ENCODE measurements around the gene TMTC3. TPM values are rescaled to one million over a fixed set of nuclear protein-coding genes. Genes with fewer than 3 reads are reported as not detected.

Gene TMTC3
- total and polyA plus RNA-seq, 2 of the 8 experiments (the other 6 are each of a cell fraction or from before 2014, with no cell fraction given): 7.0 to 45.1 TPM

- H2BK20ac ChIP-seq (ENCODE audit: low read length): no peak overlapping the region
- no peaks in the 10 kb centered on the region for H3K79me1 ChIP-seq (ENCODE audit: low read depth, low read length)
- H3K27me3 ChIP-seq (replicated peaks in 1 of 4; ENCODE audit: control insufficient read depth in 3 of 4, extremely low read depth in 1 of 4, insufficient read depth in 3 of 4, low read length in 3 of 4): no peaks in the 10 kb centered on the region
- DNase-seq (ENCODE audit: low read depth in 1 of 2, low spot score in 2 of 2): no peak
- no peak overlapping the region for H3K18ac ChIP-seq (ENCODE audit: extremely low read depth, low read length)
- no peaks in the 10 kb centered on the region for H3K79me2 ChIP-seq (ENCODE audit: control insufficient read depth in 1 of 2, insufficient read depth in 2 of 2, low read length in 2 of 2)
- no peak overlapping the region for H3K27ac ChIP-seq (ENCODE audit: low read depth, low read length)
- no peak overlapping the region for H2AK5ac ChIP-seq (ENCODE audit: low read depth, low read length)
- H2BK12ac ChIP-seq (ENCODE audit: low read depth, low read length): no peak overlapping the region
- no peaks in the 10 kb centered on the region for H3K23me2 ChIP-seq (ENCODE audit: low read depth, low read length)
- H4K8ac ChIP-seq (ENCODE audit: extremely low read depth, insufficient read depth, low read length): no peak overlapping the region
- no peak overlapping the region for H2BK15ac ChIP-seq (ENCODE audit: low read length)
- WGBS, 2 experiments (ENCODE audit: extremely low coverage in 1 of 2, insufficient coverage in 1 of 2, insufficient read length in 1 of 2, insufficient replicate concordance in 2 of 2, low coverage in 1 of 2, low lambda C conversion rate in 2 of 2, missing lambda C conversion rate in 1 of 2): 98% methylated on average over 3 of the region's 3 CpGs; no CpG with 5 or more reads in 1 of the 2 experiments
- H3K4ac ChIP-seq (replicated peaks; ENCODE audit: insufficient read length, low read depth, low read length): no peak overlapping the region
- H2BK120ac ChIP-seq (replicated peaks; ENCODE audit: low read depth, low read length): no peak overlapping the region
- no peak overlapping the region for H3K4me2 ChIP-seq (ENCODE audit: insufficient read depth in 1 of 2, low read depth in 2 of 2, low read length in 2 of 2)
- POLR2A ChIA-PET (ENCODE audit: partially characterized antibody): no interaction called here
- no peak overlapping the region for H3K4me3 ChIP-seq (ENCODE audit: extremely low read depth in 1 of 4, insufficient read depth in 2 of 4, low read depth in 3 of 4, low read length in 4 of 4)
- H4K20me1 ChIP-seq (replicated peaks in 1 of 2; ENCODE audit: control insufficient read depth in 1 of 2, insufficient read depth in 2 of 2, low read length in 2 of 2): no peaks in the 10 kb centered on the region
- peaks cover 3 to 9% (median 5%) of the 10 kb centered on the region in 4 experiments; a peak in 5 of 8 replicates for H3K36me3 ChIP-seq (ENCODE audit: control insufficient read depth in 2 of 4, insufficient read depth in 4 of 4, low read length in 3 of 4)
- H4K5ac ChIP-seq (ENCODE audit: insufficient read length, low read depth, low read length): no peak overlapping the region
- no peaks in the 10 kb centered on the region for H3K4me1 ChIP-seq (replicated peaks in 1 of 4; ENCODE audit: control insufficient read depth in 3 of 4, insufficient read depth in 4 of 4, low read length in 3 of 4)
- H4K91ac ChIP-seq (replicated peaks; ENCODE audit: insufficient read length, low read length): no peak overlapping the region
- H3K14ac ChIP-seq (ENCODE audit: insufficient read length): no peak overlapping the region
- CTCF ChIA-PET (ENCODE audit: partially characterized antibody): no interaction called here
- H2AFZ ChIP-seq (ENCODE audit: low read length): no peak overlapping the region
- no peak for FAIRE-seq
- H3K9me3 ChIP-seq (ENCODE audit: insufficient read depth in 2 of 2, low read depth in 1 of 2, low read length in 1 of 2): no peaks in the 10 kb centered on the region
- H3K23ac ChIP-seq (ENCODE audit: insufficient read length): no peak overlapping the region
- H2BK5ac ChIP-seq (ENCODE audit: low read depth, low read length): no peak overlapping the region
- no peak overlapping the region for H3K9ac ChIP-seq (replicated peaks in 1 of 4; ENCODE audit: extremely low read depth in 1 of 4, low read depth in 3 of 4, low read length in 3 of 4)
- no peak overlapping the region for H3K56ac ChIP-seq (replicated peaks; ENCODE audit: insufficient read length, low read depth, low read length)
- TF ChIP-seq GTF2F1 (IDR thresholded peaks at IDR 0.05; ENCODE audit: borderline replicate concordance, low read depth, low read length) (no peak), TBP (IDR thresholded peaks at IDR 0.05; ENCODE audit: low read depth, low read length) (no peak), ASH2L (IDR thresholded peaks at IDR 0.05; ENCODE audit: low read length) (no peak), TEAD4 (IDR thresholded peaks at IDR 0.05; ENCODE audit: low read depth, low read length) (no peak), CTCF (IDR thresholded peaks at IDR 0.05; ENCODE audit: control extremely low read depth in 1 of 3, insufficient read depth in 1 of 3, low read depth in 1 of 3, low read length in 3 of 3) (no peak), TAF7 (optimal IDR thresholded peaks at IDR 0.05; ENCODE audit: borderline replicate concordance, low read depth, low read length) (no peak), CTBP2 (IDR thresholded peaks at IDR 0.05; ENCODE audit: borderline replicate concordance, insufficient read depth, insufficient read length, low read length) (no peak), SAP30 (IDR thresholded peaks at IDR 0.05; ENCODE audit: insufficient read depth, insufficient replicate concordance, low read length) (no peak), HDAC2 (IDR thresholded peaks at IDR 0.05; ENCODE audit: borderline replicate concordance in 1 of 2, low read depth in 2 of 2, low read length in 2 of 2) (no peak), RXRA (IDR thresholded peaks at IDR 0.05; ENCODE audit: insufficient read depth, low read depth, low read length) (no peak), RBBP5 (IDR thresholded peaks at IDR 0.05; ENCODE audit: borderline replicate concordance, low read depth, low read length) (no peak)
These were observed 42.1 kb downstream of the TMTC3 start for GRCh38 chr12:88184196-88184595.

Measured in H1 (cell line).